Measurements from ENCODE around the gene BOD1. TPM values are rescaled to one million over a fixed set of nuclear protein-coding genes. Genes with fewer than 3 reads are reported as not detected.

The BOD1 gene
- total RNA-seq, 2 donors from 2014 or later: 24.1 TPM

GRCh38 chr5:173573126-173573960 is 43.1 kb downstream of the BOD1 start:
- no peak overlapping the region for H3K27ac Mint-ChIP-seq
- peaks cover 7% of the 10 kb centered on the region for H3K4me1 Mint-ChIP-seq (ENCODE audit: low read depth)
- peak; percentile 72 to 77 for ATAC-seq (replicated peaks in 1 of 2)
- H3K9me3 Mint-ChIP-seq: no peaks in the 10 kb centered on the region
- H3K36me3 Mint-ChIP-seq (ENCODE audit: insufficient read depth in 2 of 2): no peaks in the 10 kb centered on the region
- peaks cover 35% of the 10 kb centered on the region for H3K27me3 Mint-ChIP-seq (ENCODE audit: low read depth)
- H3K4me3 Mint-ChIP-seq: no peak overlapping the region
- peak; percentile 61 to 72 for DNase-seq

- no peaks in the 10 kb centered on the region for H3K9me3 Mint-ChIP-seq
- no peak for ATAC-seq (replicated peaks in 1 of 2)
- H3K27ac Mint-ChIP-seq: no peak overlapping the region
These were observed 43.9 kb downstream of the BOD1 start for GRCh38 chr5:173572431-173573125.

GRCh38 chr5:173570321-173571090 is 45.9 kb downstream of the BOD1 start:
- Mint-ChIP-seq H3K27me3 (ENCODE audit: low read depth) (peaks cover 39% of the 10 kb centered on the region), H3K27ac (no peak overlapping the region), H3K4me1 (ENCODE audit: low read depth) (peaks cover 7% of the 10 kb centered on the region), H3K4me3 (no peak overlapping the region), H3K36me3 (ENCODE audit: insufficient read depth in 2 of 2) (no peaks in the 10 kb centered on the region), H3K9me3 (no peaks in the 10 kb centered on the region)
- ATAC-seq (replicated peaks in 1 of 2): no peak
- DNase-seq: no peak

More at GRCh38 chr5:173572431-173573125, 43.9 kb downstream of the BOD1 start:
- peaks cover 37% of the 10 kb centered on the region for H3K27me3 Mint-ChIP-seq (ENCODE audit: low read depth)
- DNase-seq: no peak
- H3K36me3 Mint-ChIP-seq (ENCODE audit: insufficient read depth in 2 of 2): no peaks in the 10 kb centered on the region
- H3K4me3 Mint-ChIP-seq: no peak overlapping the region
- peaks cover 7% of the 10 kb centered on the region for H3K4me1 Mint-ChIP-seq (ENCODE audit: low read depth)

DNA sequence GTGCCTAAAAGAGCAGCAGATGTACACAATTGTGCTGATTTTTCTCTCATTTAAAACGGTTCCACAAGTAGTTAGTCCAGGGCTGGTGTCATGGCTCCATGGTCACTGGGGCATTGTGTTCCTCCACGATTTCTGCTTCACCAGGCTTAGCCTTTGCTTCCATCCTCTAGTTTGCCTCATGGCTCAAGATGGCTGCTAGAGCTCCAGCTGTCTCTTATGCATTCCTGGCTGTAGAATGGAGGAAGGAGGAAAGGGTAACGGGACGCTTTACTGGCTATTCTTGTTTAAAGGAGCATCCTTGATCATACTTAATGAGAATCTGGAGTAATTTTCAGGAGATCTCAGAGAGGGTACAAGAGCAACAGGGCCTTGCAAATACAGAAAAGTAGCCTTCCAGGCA is 47.7 kb downstream of the BOD1 start:
- DNase-seq (no peak), ATAC-seq (replicated peaks in 1 of 2) (no peak)
- Mint-ChIP-seq H3K36me3 (ENCODE audit: insufficient read depth in 2 of 2) (no peaks in the 10 kb centered on the region), H3K27me3 (ENCODE audit: low read depth) (peaks cover 29% of the 10 kb centered on the region), H3K9me3 (no peaks in the 10 kb centered on the region), H3K4me1 (ENCODE audit: low read depth) (peaks cover 7% of the 10 kb centered on the region), H3K4me3 (no peak overlapping the region), H3K27ac (no peak overlapping the region)

GRCh38 chr5:173568128-173568527 is 48.3 kb downstream of the BOD1 start:
- peaks cover 0 to under 1% of the 10 kb centered on the region in 2 donors for H3K9me3 Mint-ChIP-seq
- H3K27ac Mint-ChIP-seq: no peak overlapping the region
- H3K36me3 Mint-ChIP-seq (ENCODE audit: insufficient read depth in 2 of 2): no peaks in the 10 kb centered on the region
- ATAC-seq (replicated peaks in 1 of 2) (no peak), DNase-seq (no peak)
- peaks cover 5% of the 10 kb centered on the region for H3K4me1 Mint-ChIP-seq (ENCODE audit: low read depth)
- peaks cover 25% of the 10 kb centered on the region for H3K27me3 Mint-ChIP-seq (ENCODE audit: low read depth)
- no peak overlapping the region for H3K4me3 Mint-ChIP-seq

DNA sequence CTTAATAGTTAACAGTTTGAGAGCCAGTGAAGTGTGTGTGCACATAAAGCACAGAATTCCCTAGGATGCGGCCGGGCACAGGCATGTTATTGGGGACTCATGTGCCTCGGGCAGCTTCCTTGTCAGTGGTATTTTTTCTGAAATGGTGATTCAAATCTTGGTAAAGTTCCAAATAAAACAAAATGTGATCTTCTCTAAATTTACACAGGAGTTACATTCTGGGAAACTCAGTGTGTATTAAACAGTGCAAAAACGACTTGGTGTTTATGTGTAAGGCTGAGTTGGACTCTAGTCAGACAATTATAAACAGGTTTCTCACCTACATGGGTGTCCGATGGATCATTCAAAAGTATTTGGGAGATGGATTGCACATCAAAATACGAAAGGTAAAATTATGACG is 48.9 kb downstream of the BOD1 start:
- Mint-ChIP-seq H3K27me3 (ENCODE audit: low read depth) (peaks cover 20% of the 10 kb centered on the region), H3K27ac (no peak overlapping the region), H3K36me3 (ENCODE audit: insufficient read depth in 2 of 2) (no peaks in the 10 kb centered on the region), H3K9me3 (peaks cover 0 to 2% of the 10 kb centered on the region in 2 donors), H3K4me3 (no peak overlapping the region), H3K4me1 (ENCODE audit: low read depth) (no peaks in the 10 kb centered on the region)
- ATAC-seq (replicated peaks in 1 of 2) (no peak), DNase-seq (no peak)

DNA sequence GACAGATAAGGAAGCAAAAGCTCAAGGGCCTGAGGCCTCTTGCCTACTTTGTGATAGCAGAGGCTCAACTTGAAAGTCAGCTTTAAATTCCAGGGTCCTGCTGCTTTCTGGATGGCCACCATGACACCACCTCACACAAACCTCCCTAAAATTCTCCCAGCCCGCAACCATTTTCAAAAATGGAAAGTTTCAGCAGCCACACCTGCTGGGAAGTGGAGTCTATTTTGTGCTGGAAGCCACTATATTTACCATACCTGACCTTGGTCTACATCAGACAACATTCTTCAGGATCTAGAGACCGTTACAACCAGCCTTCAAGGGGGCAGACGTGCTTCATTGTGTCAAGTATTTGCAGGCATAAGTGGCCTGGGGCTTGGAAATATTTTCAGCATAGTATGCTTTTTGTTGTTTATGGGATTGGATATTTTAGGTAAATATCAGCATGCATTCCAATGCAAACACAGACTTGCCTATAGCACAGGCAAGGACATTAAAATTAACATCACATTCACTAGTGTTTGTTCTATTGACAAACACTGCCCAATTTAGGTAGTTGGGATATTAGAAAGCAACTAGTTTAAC is 50.9 kb downstream of the BOD1 start:
- H3K9me3 Mint-ChIP-seq: peaks cover 7 to 10% of the 10 kb centered on the region in 2 donors
- DNase-seq (no peak), ATAC-seq (replicated peaks in 1 of 2) (no peak)
- H3K27me3 Mint-ChIP-seq (ENCODE audit: low read depth): peaks cover 9% of the 10 kb centered on the region
- peaks cover 2 to 5% of the 10 kb centered on the region in 2 donors for H3K36me3 Mint-ChIP-seq (ENCODE audit: insufficient read depth in 2 of 2)
- no peaks in the 10 kb centered on the region for H3K4me1 Mint-ChIP-seq (ENCODE audit: low read depth)
- H3K4me3 Mint-ChIP-seq: no peak overlapping the region
- no peak overlapping the region for H3K27ac Mint-ChIP-seq

DNA sequence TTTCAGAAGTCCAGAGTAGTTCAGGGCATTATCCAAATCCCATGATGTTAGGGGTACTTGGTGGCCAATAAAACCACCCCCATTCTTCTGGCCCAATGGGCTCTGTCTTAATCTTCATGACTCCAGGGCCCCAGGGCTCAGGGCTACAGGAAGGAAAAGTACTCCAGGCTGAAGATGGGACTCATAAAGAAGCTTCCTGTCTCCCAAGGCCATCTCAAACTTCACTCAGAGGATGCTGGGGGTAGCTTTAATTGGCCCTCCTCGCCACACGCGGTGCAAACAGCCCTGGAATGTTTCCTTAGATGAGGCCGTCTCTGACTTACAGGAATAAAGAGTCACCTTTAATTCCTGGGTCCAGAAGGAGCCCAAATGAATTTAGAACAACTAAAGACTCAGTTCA is 52.3 kb downstream of the BOD1 start:
- Mint-ChIP-seq H3K27ac (no peak overlapping the region), H3K9me3 (peaks cover 12 to 15% of the 10 kb centered on the region in 2 donors), H3K36me3 (ENCODE audit: insufficient read depth in 2 of 2) (peaks cover 2 to 6% of the 10 kb centered on the region in 2 donors), H3K27me3 (ENCODE audit: low read depth) (peaks cover 4% of the 10 kb centered on the region), H3K4me1 (ENCODE audit: low read depth) (no peaks in the 10 kb centered on the region), H3K4me3 (no peak overlapping the region)
- DNase-seq (no peak), ATAC-seq (replicated peaks in 1 of 2) (no peak)

DNA sequence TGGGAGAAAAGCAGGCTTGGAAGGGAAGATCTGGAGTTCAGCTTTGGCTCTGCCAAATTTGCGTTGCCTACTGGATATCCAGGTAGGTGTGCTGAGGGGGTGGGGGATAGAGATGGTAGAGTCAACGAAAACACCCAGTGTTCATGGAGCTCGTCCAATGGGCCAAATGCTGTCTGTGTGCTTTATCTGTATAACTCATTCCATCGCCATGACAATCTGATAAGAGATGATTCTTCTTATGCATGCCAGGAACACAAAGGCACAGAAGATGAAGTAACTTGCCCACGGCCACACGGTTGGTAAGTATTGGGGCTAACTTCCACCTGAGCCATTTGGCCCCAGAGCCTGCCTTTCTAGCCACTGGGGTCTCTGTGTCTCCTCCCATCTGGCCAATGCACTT is 53.2 kb downstream of the BOD1 start:
- Mint-ChIP-seq H3K27ac (no peak overlapping the region), H3K4me1 (ENCODE audit: low read depth) (no peaks in the 10 kb centered on the region), H3K36me3 (ENCODE audit: insufficient read depth in 2 of 2) (peaks cover 2 to 6% of the 10 kb centered on the region in 2 donors), H3K9me3 (peaks cover 12 to 15% of the 10 kb centered on the region in 2 donors), H3K27me3 (ENCODE audit: low read depth) (peaks cover 4% of the 10 kb centered on the region), H3K4me3 (no peak overlapping the region)
- ATAC-seq (replicated peaks in 1 of 2) (no peak), DNase-seq (no peak)

DNA sequence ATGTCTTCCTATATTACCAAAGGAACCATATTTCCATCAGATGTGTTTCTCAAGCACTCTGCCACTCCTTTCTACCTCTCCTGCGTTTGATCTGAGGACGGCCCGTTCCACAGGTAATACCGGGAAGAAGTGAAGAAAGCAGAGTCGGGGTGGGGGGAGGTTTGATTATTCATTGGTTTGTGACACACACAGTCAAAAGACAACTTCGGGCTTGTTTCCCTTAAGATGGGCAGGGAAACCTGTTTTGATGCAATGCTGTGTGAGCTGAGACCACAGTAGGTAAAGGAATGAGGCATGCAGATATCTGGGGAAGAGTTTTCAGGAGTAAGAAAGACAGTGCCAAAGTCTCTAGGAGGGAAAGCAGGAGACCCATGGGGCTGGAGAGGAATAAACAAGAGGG is 54.0 kb downstream of the BOD1 start:
- no peak overlapping the region for H3K4me3 Mint-ChIP-seq
- H3K27me3 Mint-ChIP-seq (ENCODE audit: low read depth): peaks cover under 1% of the 10 kb centered on the region
- DNase-seq (no peak), ATAC-seq (replicated peaks in 1 of 2) (no peak)
- peaks cover 2 to 6% of the 10 kb centered on the region in 2 donors for H3K36me3 Mint-ChIP-seq (ENCODE audit: insufficient read depth in 2 of 2)
- no peak overlapping the region for H3K27ac Mint-ChIP-seq
- H3K9me3 Mint-ChIP-seq: peaks cover 12 to 15% of the 10 kb centered on the region in 2 donors
- no peaks in the 10 kb centered on the region for H3K4me1 Mint-ChIP-seq (ENCODE audit: low read depth)
